ENCODE results near the gene SPECC1. TPM values are rescaled to one million over a fixed set of nuclear protein-coding genes. Genes with fewer than 3 reads are reported as not detected.
A peak's percentile ranks its signal among the peaks of the same experiment; 100 is the strongest.

The SPECC1 gene
- total RNA-seq, 1 experiment from 2014 or later, result 46.4 TPM

GRCh38 chr17:20045476-20045875 lies 36.3 kb downstream of the SPECC1 start:
- H3K4me2 ChIP-seq (ENCODE audit: low read length), result no peak overlapping the region
- intact Hi-C loops (cut with micrococcal nuclease), result no loop called here
- no peak overlapping the region for H3K4me3 ChIP-seq (ENCODE audit: low read length)
- no peaks in the 10 kb centered on the region for H3K36me3 ChIP-seq (ENCODE audit: low read depth, low read length)
- no peaks in the 10 kb centered on the region for H3K9me2 ChIP-seq (replicated peaks; ENCODE audit: low read length)
- 0 out of 2 replicates have a peak, but pooled peaks cover under 1% of the 10 kb centered on the region for H3K4me1 ChIP-seq (ENCODE audit: insufficient read depth, low read length)
- no peaks in the 10 kb centered on the region for H3F3A ChIP-seq (ENCODE audit: low read length, unreplicated experiment)
- no peak for ATAC-seq
- no peak overlapping the region for H2AFZ ChIP-seq (ENCODE audit: low read length)
- no TSS peak for BruUV-seq (replicated peaks)
- no peak overlapping the region for H3K9ac ChIP-seq (ENCODE audit: low read length)
- no peak for DNase-seq
- no peaks in the 10 kb centered on the region for H3K9me3 ChIP-seq (ENCODE audit: low read length)
- no peak for TF ChIP-seq EZH2 (IDR thresholded peaks at IDR 0.05; ENCODE audit: low read length, unreplicated experiment)
- TF ChIP-seq CTCF (conservative IDR thresholded peaks at IDR 0.05; ENCODE audit: low read depth, low read length), result no peak
- TF ChIP-seq EZH2phosphoT487 (IDR thresholded peaks at IDR 0.05; ENCODE audit: borderline replicate concordance, low read length), result no peak
- no peak overlapping the region for H3K27ac ChIP-seq (ENCODE audit: low read length)
- H3K27me3 ChIP-seq (ENCODE audit: low read length), result no peaks in the 10 kb centered on the region
- no peaks in the 10 kb centered on the region for H3K79me2 ChIP-seq (ENCODE audit: low read length)
- H4K20me1 ChIP-seq (ENCODE audit: low read length), result no peaks in the 10 kb centered on the region
- ChIA-PET CTCF (no interaction called here), POLR2A (ENCODE audit: unreplicated experiment) (no interaction called here)

- DNase-seq, result no peak
- Histone ChIP-seq H3K9me2 (replicated peaks; ENCODE audit: low read length) (no peaks in the 10 kb centered on the region), H3K27ac (ENCODE audit: low read length) (no peak overlapping the region), H4K20me1 (ENCODE audit: low read length) (no peaks in the 10 kb centered on the region), H2AFZ (ENCODE audit: low read length) (no peak overlapping the region), H3K36me3 (ENCODE audit: low read depth, low read length) (no peaks in the 10 kb centered on the region), H3K79me2 (ENCODE audit: low read length) (no peaks in the 10 kb centered on the region), H3K27me3 (ENCODE audit: low read length) (no peaks in the 10 kb centered on the region), H3K9me3 (ENCODE audit: low read length) (no peaks in the 10 kb centered on the region), H3F3A (ENCODE audit: low read length, unreplicated experiment) (no peaks in the 10 kb centered on the region), H3K4me3 (ENCODE audit: low read length) (no peak overlapping the region), H3K4me2 (ENCODE audit: low read length) (no peak overlapping the region), H3K9ac (ENCODE audit: low read length) (no peak overlapping the region), H3K4me1 (ENCODE audit: insufficient read depth, low read length) (peaks cover 11% of the 10 kb centered on the region)
- ChIA-PET CTCF (no interaction called here), POLR2A (ENCODE audit: unreplicated experiment) (no interaction called here)
- TF ChIP-seq EZH2 (IDR thresholded peaks at IDR 0.05; ENCODE audit: low read length, unreplicated experiment) (no peak), CTCF (conservative IDR thresholded peaks at IDR 0.05; ENCODE audit: low read depth, low read length) (no peak), EZH2phosphoT487 (IDR thresholded peaks at IDR 0.05; ENCODE audit: borderline replicate concordance, low read length) (no peak)
- ATAC-seq, result no peak
- BruUV-seq (replicated peaks), result no TSS peak
- intact Hi-C loops (cut with micrococcal nuclease), result no loop called here
Observed at GRCh38 chr17:20046629-20047028, 37.5 kb downstream of the SPECC1 start.

DNA sequence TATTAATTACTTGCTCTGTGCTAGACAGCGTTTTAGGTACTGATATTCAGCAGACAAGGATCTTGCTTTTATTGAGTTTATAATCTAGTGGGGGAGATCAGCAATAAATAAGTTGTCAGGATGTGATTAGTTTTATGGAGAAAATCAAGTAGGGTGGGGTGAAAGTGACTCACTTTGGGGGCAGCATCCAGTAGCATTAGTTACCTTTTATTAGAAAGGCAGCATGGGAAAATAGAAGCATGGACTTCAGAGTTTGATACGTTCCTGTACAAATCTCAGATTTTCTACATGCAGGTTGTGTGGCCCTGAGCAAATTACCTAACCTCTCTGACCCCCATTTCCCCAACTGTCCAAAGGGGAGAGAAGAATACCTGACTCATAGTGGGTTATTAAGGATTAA lies 42.5 kb downstream of the SPECC1 start:
- no peaks in the 10 kb centered on the region for H3F3A ChIP-seq (ENCODE audit: low read length, unreplicated experiment)
- peak; percentile 79 for ATAC-seq
- H3K79me2 ChIP-seq (ENCODE audit: low read length), result no peaks in the 10 kb centered on the region
- intact Hi-C loops (cut with micrococcal nuclease), result no loop called here
- TF ChIP-seq EZH2phosphoT487 (IDR thresholded peaks at IDR 0.05; ENCODE audit: borderline replicate concordance, low read length) (no peak), EZH2 (IDR thresholded peaks at IDR 0.05; ENCODE audit: low read length, unreplicated experiment) (no peak), CTCF (conservative IDR thresholded peaks at IDR 0.05; ENCODE audit: low read depth, low read length) (no peak)
- H2AFZ ChIP-seq (ENCODE audit: low read length), result no peak overlapping the region
- H3K4me3 ChIP-seq (ENCODE audit: low read length), result no peak overlapping the region
- no peaks in the 10 kb centered on the region for H3K9me3 ChIP-seq (ENCODE audit: low read length)
- peaks cover 9% of the 10 kb centered on the region; the same call in 1 of the 2 replicates for H3K36me3 ChIP-seq (ENCODE audit: low read depth, low read length)
- H3K9ac ChIP-seq (ENCODE audit: low read length), result peak overlapping the region; percentile 24; the same call in 1 of the 2 replicates
- peak overlapping the region; percentile 7 for H3K4me2 ChIP-seq (ENCODE audit: low read length)
- peak; percentile 61 for DNase-seq
- H4K20me1 ChIP-seq (ENCODE audit: low read length), result no peaks in the 10 kb centered on the region
- peaks cover 17% of the 10 kb centered on the region for H3K4me1 ChIP-seq (ENCODE audit: insufficient read depth, low read length)
- H3K9me2 ChIP-seq (replicated peaks; ENCODE audit: low read length), result no peaks in the 10 kb centered on the region
- H3K27ac ChIP-seq (ENCODE audit: low read length), result peak overlapping the region; percentile 72
- ChIA-PET POLR2A (ENCODE audit: unreplicated experiment) (no interaction called here), CTCF (no interaction called here)
- no peaks in the 10 kb centered on the region for H3K27me3 ChIP-seq (ENCODE audit: low read length)
- BruUV-seq (replicated peaks), result no TSS peak

Measured in PC-3 (cell line).